ENCODE measurements around the gene LRCH1. TPM values are rescaled to one million over a fixed set of nuclear protein-coding genes. Genes with fewer than 3 reads are reported as not detected.

LRCH1 gene
- total RNA-seq, 2 experiments from 2014 or later, result 16.9 to 17.9 TPM

- Mint-ChIP-seq H3K4me1 (ENCODE audit: low read depth) (no peaks in the 10 kb centered on the region), H3K36me3 (no peaks in the 10 kb centered on the region), H3K9me3 (no peaks in the 10 kb centered on the region), H3K27ac (no peak overlapping the region), H3K27me3 (peaks cover 2% of the 10 kb centered on the region), H3K4me3 (no peak overlapping the region)
- intact Hi-C loops (cut with micrococcal nuclease), result no loop called here
- CTCF ChIA-PET, result interaction anchor here (3.8 kb wide), 1 partner anchor 11 kb away, joined by 12 read pairs; no protein-coding TSS in a partner anchor
- DNase-seq, result no peak
- POLR2A ChIA-PET, result no interaction called here
Observed at GRCh38 chr13:46541210-46541609, 11.8 kb upstream of the LRCH1 start.

- intact Hi-C loops (cut with micrococcal nuclease), result no loop called here
- H3K4me1 Mint-ChIP-seq (ENCODE audit: low read depth), result no peaks in the 10 kb centered on the region
- no peak overlapping the region for H3K27ac Mint-ChIP-seq
- CTCF ChIA-PET, result interaction anchor here (3.8 kb wide), 1 partner anchor 9 kb away, joined by 12 read pairs; no protein-coding TSS in a partner anchor
- DNase-seq, result no peak
- H3K9me3 Mint-ChIP-seq, result no peaks in the 10 kb centered on the region
- H3K27me3 Mint-ChIP-seq, result peaks cover 3% of the 10 kb centered on the region
- H3K36me3 Mint-ChIP-seq, result no peaks in the 10 kb centered on the region
- POLR2A ChIA-PET, result no interaction called here
- no peak overlapping the region for H3K4me3 Mint-ChIP-seq
Observed at GRCh38 chr13:46542833-46543232, 10.1 kb upstream of the LRCH1 start.

GRCh38 chr13:46543287-46543686, 9.7 kb upstream of the LRCH1 start:
- Mint-ChIP-seq H3K27ac (no peak overlapping the region), H3K36me3 (no peaks in the 10 kb centered on the region), H3K9me3 (no peaks in the 10 kb centered on the region), H3K4me1 (ENCODE audit: low read depth) (no peaks in the 10 kb centered on the region), H3K27me3 (peaks cover 3% of the 10 kb centered on the region), H3K4me3 (no peak overlapping the region)
- intact Hi-C loops (cut with micrococcal nuclease), result no loop called here
- DNase-seq, result no peak
- POLR2A ChIA-PET, result no interaction called here
- CTCF ChIA-PET, result interaction anchor here (3.8 kb wide), 1 partner anchor 9 kb away, joined by 12 read pairs; no protein-coding TSS in a partner anchor

GRCh38 chr13:46544208-46544607, 8.8 kb upstream of the LRCH1 start:
- POLR2A ChIA-PET, result no interaction called here
- no peak for DNase-seq
- no peaks in the 10 kb centered on the region for H3K4me1 Mint-ChIP-seq (ENCODE audit: low read depth)
- H3K27me3 Mint-ChIP-seq, result peaks cover 3% of the 10 kb centered on the region
- no peaks in the 10 kb centered on the region for H3K9me3 Mint-ChIP-seq
- no peaks in the 10 kb centered on the region for H3K36me3 Mint-ChIP-seq
- no peak overlapping the region for H3K4me3 Mint-ChIP-seq
- intact Hi-C loops (cut with micrococcal nuclease), result no loop called here
- CTCF ChIA-PET, result no interaction called here
- no peak overlapping the region for H3K27ac Mint-ChIP-seq

GRCh38 chr13:46544811-46545210, 8.2 kb upstream of the LRCH1 start:
- H3K4me1 Mint-ChIP-seq (ENCODE audit: low read depth), result no peaks in the 10 kb centered on the region
- intact Hi-C loops (cut with micrococcal nuclease), result no loop called here
- H3K9me3 Mint-ChIP-seq, result no peaks in the 10 kb centered on the region
- POLR2A ChIA-PET, result no interaction called here
- H3K27me3 Mint-ChIP-seq, result peaks cover 3% of the 10 kb centered on the region
- no peak overlapping the region for H3K27ac Mint-ChIP-seq
- no peak for DNase-seq
- CTCF ChIA-PET, result no interaction called here
- H3K36me3 Mint-ChIP-seq, result no peaks in the 10 kb centered on the region
- H3K4me3 Mint-ChIP-seq, result no peak overlapping the region

- H3K4me3 Mint-ChIP-seq, result no peak overlapping the region
- no peak for DNase-seq
- ChIA-PET POLR2A (no interaction called here), CTCF (no interaction called here)
- no peaks in the 10 kb centered on the region for H3K9me3 Mint-ChIP-seq
- intact Hi-C loops (cut with micrococcal nuclease), result no loop called here
- H3K27me3 Mint-ChIP-seq, result peaks cover 3% of the 10 kb centered on the region
- H3K4me1 Mint-ChIP-seq (ENCODE audit: low read depth), result no peaks in the 10 kb centered on the region
- H3K36me3 Mint-ChIP-seq, result no peaks in the 10 kb centered on the region
- H3K27ac Mint-ChIP-seq, result no peak overlapping the region
Observed at GRCh38 chr13:46546084-46546768, 6.7 kb upstream of the LRCH1 start.

GRCh38 chr13:46550822-46551221, 2.1 kb upstream of the LRCH1 start:
- Mint-ChIP-seq H3K9me3 (no peaks in the 10 kb centered on the region), H3K27me3 (peaks cover 3% of the 10 kb centered on the region), H3K27ac (no peak overlapping the region), H3K36me3 (no peaks in the 10 kb centered on the region), H3K4me3 (no peak overlapping the region), H3K4me1 (ENCODE audit: low read depth) (peaks cover 26% of the 10 kb centered on the region)
- ChIA-PET CTCF (interaction anchor here (0.6 to 2.8 kb wide), 28 partner anchors 10 to 911 kb away, joined by 3 to 103 read pairs (median 7); no protein-coding TSS in a partner anchor), POLR2A (interaction anchor here (1.5 kb wide), 1 partner anchor 170 kb away, joined by 3 read pairs; no protein-coding TSS in a partner anchor)
- DNase-seq, result no peak
- intact Hi-C loops (cut with micrococcal nuclease), result loop anchor here (1.0 to 5.0 kb wide), 2 partner anchors 170 to 374 kb away; no protein-coding TSS in a partner anchor

GRCh38 chr13:46551410-46552302, 1.3 kb upstream of the LRCH1 start:
- Mint-ChIP-seq H3K27me3 (no peaks in the 10 kb centered on the region), H3K4me3 (peak overlapping the region; percentile 90), H3K9me3 (no peaks in the 10 kb centered on the region), H3K27ac (no peak overlapping the region), H3K36me3 (no peaks in the 10 kb centered on the region), H3K4me1 (ENCODE audit: low read depth) (peaks cover 28% of the 10 kb centered on the region)
- intact Hi-C loops (cut with micrococcal nuclease), result loop anchor here (1.0 to 5.0 kb wide), 2 partner anchors 170 to 374 kb away; no protein-coding TSS in a partner anchor
- ChIA-PET CTCF (interaction anchor here (0.6 to 2.8 kb wide), 72 partner anchors 9 to 910 kb away, joined by 3 to 103 read pairs (median 5); no protein-coding TSS in a partner anchor), POLR2A (interaction anchor here (0.6 to 1.5 kb wide), 7 partner anchors 9 to 249 kb away, joined by 3 to 5 read pairs (median 3); no protein-coding TSS in a partner anchor)
- DNase-seq, result peak; percentile 76

- CTCF ChIA-PET, result interaction anchor here (0.6 to 2.8 kb wide), 64 partner anchors 8 to 279 kb away, joined by 3 to 103 read pairs (median 5); no protein-coding TSS in a partner anchor
- no peak for DNase-seq
- H3K27ac Mint-ChIP-seq, result no peak overlapping the region
- H3K4me1 Mint-ChIP-seq (ENCODE audit: low read depth), result peaks cover 32% of the 10 kb centered on the region
- H3K36me3 Mint-ChIP-seq, result no peaks in the 10 kb centered on the region
- POLR2A ChIA-PET, result interaction anchor here (0.6 to 1.5 kb wide), 6 partner anchors 8 to 248 kb away, joined by 3 to 5 read pairs (median 3); no protein-coding TSS in a partner anchor
- no peaks in the 10 kb centered on the region for H3K27me3 Mint-ChIP-seq
- intact Hi-C loops (cut with micrococcal nuclease), result loop anchor here (5.0 kb wide), 1 partner anchor 375 kb away; no protein-coding TSS in a partner anchor
- H3K9me3 Mint-ChIP-seq, result no peaks in the 10 kb centered on the region
- H3K4me3 Mint-ChIP-seq, result peak overlapping the region; percentile 90
Observed at GRCh38 chr13:46552303-46552682, 677 bp upstream of the LRCH1 start.

GRCh38 chr13:46553521-46553885, 533 bp downstream of the LRCH1 start:
- CTCF ChIA-PET, result interaction anchor here (2.8 kb wide), 2 partner anchors 12 to 167 kb away, joined by 15 to 103 read pairs; no protein-coding TSS in a partner anchor
- intact Hi-C loops (cut with micrococcal nuclease), result loop anchor here (1.0 to 5.0 kb wide), 2 partner anchors 40 to 376 kb away; no protein-coding TSS in a partner anchor

GRCh38 chr13:46553886-46554858, 1.2 kb downstream of the LRCH1 start:
- DNase-seq, result peak; percentile 82
- H3K27ac Mint-ChIP-seq, result peak overlapping the region; percentile 87
- intact Hi-C loops (cut with micrococcal nuclease), result loop anchor here (1.0 to 5.0 kb wide), 8 partner anchors 24 to 377 kb away; partner anchors contain the start of gene ESD
- POLR2A ChIA-PET, result interaction anchor here (1.1 kb wide), 1 partner anchor 24 kb away, joined by 3 read pairs; no protein-coding TSS in a partner anchor
- peaks cover 39% of the 10 kb centered on the region for H3K4me1 Mint-ChIP-seq (ENCODE audit: low read depth)
- CTCF ChIA-PET, result interaction anchor here (1.0 to 1.4 kb wide), 3 partner anchors 18 to 168 kb away, joined by 3 to 6 read pairs (median 6); no protein-coding TSS in a partner anchor
- no peaks in the 10 kb centered on the region for H3K9me3 Mint-ChIP-seq
- no peaks in the 10 kb centered on the region for H3K27me3 Mint-ChIP-seq
- H3K4me3 Mint-ChIP-seq, result peak overlapping the region; percentile 90
- H3K36me3 Mint-ChIP-seq, result no peaks in the 10 kb centered on the region

More at GRCh38 chr13:46553521-46553885, 533 bp downstream of the LRCH1 start:
- Mint-ChIP-seq H3K4me3 (peak overlapping the region; percentile 90), H3K36me3 (no peaks in the 10 kb centered on the region), H3K4me1 (ENCODE audit: low read depth) (peaks cover 36% of the 10 kb centered on the region), H3K9me3 (no peaks in the 10 kb centered on the region), H3K27ac (peak overlapping the region; percentile 87), H3K27me3 (no peaks in the 10 kb centered on the region)
- POLR2A ChIA-PET, result interaction anchor here (0.8 kb wide), 1 partner anchor 40 kb away, joined by 3 read pairs; no protein-coding TSS in a partner anchor
- DNase-seq, result no peak
